Mesendoderm (in vitro differentiated cells): ENCODE measurements around the gene THAP8.

Experiments used
- DNase-seq: peaks from one replicate; pipeline ENCODE4 v3.0.0; 2013
- H2AK5ac ChIP-seq: 2 replicates; pipeline ENCODE4 v1.6.1; 2013; ENCODE audit warnings: low read length, inconsistent platforms
- H2BK120ac ChIP-seq: 2 replicates; pipeline ENCODE4 v1.6.1; 2013; ENCODE audit warnings: low read depth, mild to moderate bottlenecking, low read length, moderate library complexity, mixed read lengths
- H2BK15ac ChIP-seq: replicated peaks from 2 replicates; pipeline ENCODE4 v1.6.1; 2013; ENCODE audit warnings: low read depth, mild to moderate bottlenecking, moderate library complexity
- H2BK5ac ChIP-seq: 2 replicates; pipeline ENCODE4 v1.6.1; 2013; ENCODE audit warnings: low read length, inconsistent platforms
- H3K18ac ChIP-seq: 2 replicates; pipeline ENCODE4 v1.6.1; 2013; ENCODE audit warnings: mild to moderate bottlenecking, low read length, mixed read lengths
- H3K23ac ChIP-seq: one replicate; pipeline ENCODE4 v1.6.1; 2013; ENCODE audit warnings: low read length
- H3K27ac ChIP-seq: 2 replicates; pipeline ENCODE4 v1.5.1; 2013; ENCODE audit warnings: low read depth, mild to moderate bottlenecking, inconsistent platforms, low read length, moderate library complexity
- H3K27me3 ChIP-seq: 2 replicates; pipeline ENCODE4 v1.6.1; 2013; ENCODE audit warnings: low read length, control low read depth, mild to moderate bottlenecking, inconsistent platforms; ENCODE audit not compliant: insufficient read depth, poor library complexity
- H3K36me3 ChIP-seq: 2 replicates; pipeline ENCODE4 v1.6.1; 2013; ENCODE audit warnings: low read length, inconsistent platforms; ENCODE audit not compliant: control insufficient read depth, insufficient read depth
- H3K4ac ChIP-seq: one replicate; pipeline ENCODE4 v1.6.1; 2013; ENCODE audit warnings: low read depth, mild to moderate bottlenecking, low read length, moderate library complexity
- H3K4me1 ChIP-seq: 2 replicates; pipeline ENCODE4 v1.6.1; 2013; ENCODE audit warnings: low read depth, low read length, inconsistent platforms; ENCODE audit not compliant: control insufficient read depth
- H3K4me2 ChIP-seq: 2 replicates; pipeline ENCODE4 v1.6.1; 2013; ENCODE audit warnings: low read length
- H3K4me3 ChIP-seq: 2 replicates; pipeline ENCODE4 v1.5.1; 2013; ENCODE audit warnings: mild to moderate bottlenecking, low read length
- H3K56ac ChIP-seq: one replicate; pipeline ENCODE4 v1.6.1; 2013; ENCODE audit warnings: low read length
- H3K79me1 ChIP-seq: 2 replicates; pipeline ENCODE4 v1.6.1; 2013; ENCODE audit warnings: low read length, inconsistent platforms
- H3K79me2 ChIP-seq: 2 replicates; pipeline ENCODE4 v1.6.1; 2013; ENCODE audit warnings: mild to moderate bottlenecking, low read length; ENCODE audit not compliant: control insufficient read depth, insufficient read depth
- H3K9ac ChIP-seq: 2 replicates; pipeline ENCODE4 v1.6.1; 2013; ENCODE audit warnings: low read length, inconsistent platforms
- H4K5ac ChIP-seq: one replicate; pipeline ENCODE4 v1.6.1; 2013; ENCODE audit warnings: low read length
- H4K8ac ChIP-seq: one replicate; pipeline ENCODE4 v1.6.1; 2013; ENCODE audit warnings: low read depth, mild to moderate bottlenecking, control low read depth, low read length, moderate library complexity
- WGBS: extraction: QIAGEN DNeasy Blood & Tissue Kit; methylation state at CpG from one replicate; pipeline ENCODE4 v1.1.7; 2013; ENCODE audit warnings: low lambda C conversion rate, missing lambda C conversion rate; ENCODE audit not compliant: insufficient coverage; ENCODE audit errors: extremely low coverage; 5-methylcytosine and 5-hydroxymethylcytosine counted together

The THAP8 gene

GRCh38 chr19:36006955-36007354 lies 47.1 kb downstream of the THAP8 start:
- Histone ChIP-seq H2BK15ac (no peak overlapping the region), H3K4me2 (no peak overlapping the region), H2AK5ac (no peak overlapping the region), H3K27me3 (no peaks in the 10 kb centered on the region), H4K8ac (no peak overlapping the region), H3K9ac (no peak overlapping the region), H3K79me1 (peaks cover 3% of the 10 kb centered on the region), H3K4ac (no peak overlapping the region), H3K27ac (no peak overlapping the region), H4K5ac (no peak overlapping the region), H2BK120ac (no peak overlapping the region), H3K4me3 (no peak overlapping the region), H3K56ac (no peak overlapping the region), H3K36me3 (no peaks in the 10 kb centered on the region), H3K18ac (no peak overlapping the region), H3K23ac (no peak overlapping the region), H3K4me1 (no peaks in the 10 kb centered on the region), H2BK5ac (no peak overlapping the region), H3K79me2 (peaks cover 3% of the 10 kb centered on the region)
- no peak for DNase-seq
- no CpG with 5 or more reads among the region's 5 CpGs for WGBS

DNA sequence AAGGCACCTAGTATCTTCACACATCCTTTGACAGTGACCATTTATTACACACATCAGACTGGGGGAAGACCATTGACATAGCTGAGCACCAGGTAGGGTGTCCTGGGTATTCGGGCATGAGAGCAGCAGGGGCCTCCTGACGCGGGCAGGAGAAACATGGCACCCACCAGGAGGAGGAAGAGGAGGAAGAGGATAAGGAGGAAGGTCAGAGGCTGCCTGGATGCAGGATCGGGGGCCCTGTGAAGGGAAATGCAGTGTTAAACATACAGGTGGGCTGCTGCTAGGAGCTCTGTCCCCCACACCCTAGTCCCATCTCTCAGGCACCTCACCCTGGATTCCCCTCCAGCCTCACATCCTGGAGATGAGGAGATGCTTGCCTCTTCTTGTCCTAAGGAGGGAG lies 50.8 kb downstream of the THAP8 start:
- Histone ChIP-seq H3K23ac (no peak overlapping the region), H3K79me1 (peaks cover 6% of the 10 kb centered on the region), H3K4me2 (no peak overlapping the region), H3K9ac (no peak overlapping the region), H3K36me3 (peaks cover 6% of the 10 kb centered on the region), H2BK120ac (no peak overlapping the region), H3K27me3 (no peaks in the 10 kb centered on the region), H3K79me2 (peaks cover 3% of the 10 kb centered on the region), H3K4ac (no peak overlapping the region), H2AK5ac (no peak overlapping the region), H3K18ac (no peak overlapping the region), H2BK15ac (no peak overlapping the region), H3K4me3 (no peak overlapping the region), H4K8ac (no peak overlapping the region), H4K5ac (no peak overlapping the region), H3K27ac (no peak overlapping the region), H2BK5ac (no peak overlapping the region), H3K56ac (no peak overlapping the region), H3K4me1 (no peaks in the 10 kb centered on the region)
- no CpG with 5 or more reads among the region's 4 CpGs for WGBS
- DNase-seq: no peak

- Histone ChIP-seq H2BK15ac (no peak overlapping the region), H3K4me3 (no peak overlapping the region), H3K27me3 (no peaks in the 10 kb centered on the region), H3K36me3 (peaks cover 6% of the 10 kb centered on the region), H4K5ac (no peak overlapping the region), H3K79me1 (peaks cover 5% of the 10 kb centered on the region), H2BK120ac (no peak overlapping the region), H3K4me2 (no peak overlapping the region), H2BK5ac (no peak overlapping the region), H3K4ac (no peak overlapping the region), H4K8ac (no peak overlapping the region), H3K27ac (no peak overlapping the region), H3K79me2 (no peaks in the 10 kb centered on the region), H2AK5ac (no peak overlapping the region), H3K23ac (no peak overlapping the region), H3K4me1 (no peaks in the 10 kb centered on the region), H3K9ac (no peak overlapping the region), H3K56ac (no peak overlapping the region), H3K18ac (no peak overlapping the region)
- whole genome bisulfite sequencing: no CpG with 5 or more reads among the region's 3 CpGs
- no peak for DNase-seq
Observed at GRCh38 chr19:36001605-36002004, 52.5 kb downstream of the THAP8 start.

GRCh38 chr19:35996777-35997176 lies 57.3 kb downstream of the THAP8 start:
- Histone ChIP-seq H3K36me3 (peaks cover 6% of the 10 kb centered on the region), H3K4me3 (no peak overlapping the region), H3K4me1 (peaks cover 2% of the 10 kb centered on the region), H2BK5ac (no peak overlapping the region), H2AK5ac (no peak overlapping the region), H3K18ac (no peak overlapping the region), H3K79me2 (peaks cover 6% of the 10 kb centered on the region), H3K56ac (no peak overlapping the region), H3K4ac (no peak overlapping the region), H3K9ac (no peak overlapping the region), H4K8ac (no peak overlapping the region), H2BK15ac (no peak overlapping the region), H3K4me2 (no peak overlapping the region), H4K5ac (no peak overlapping the region), H3K27me3 (no peaks in the 10 kb centered on the region), H2BK120ac (no peak overlapping the region), H3K79me1 (peaks cover 12% of the 10 kb centered on the region), H3K27ac (no peak overlapping the region), H3K23ac (no peak overlapping the region)
- WGBS: no CpG with 5 or more reads among the region's 8 CpGs
- no peak for DNase-seq

GRCh38 chr19:35995048-35995993 lies 58.8 kb downstream of the THAP8 start, which contains the start of gene SDHAF1:
TSS of gene SDHAF1 (plus strand) at chr19:35995188. CDS start at chr19:35995275, 87 bp downstream.
- no peak within 1 kb of the TSS for H2AK5ac ChIP-seq
- H3K27ac ChIP-seq: no peak within 1 kb of the TSS

More at GRCh38 chr19:35995048-35995993, 58.8 kb downstream of the THAP8 start, which contains the start of gene SDHAF1:
- Histone ChIP-seq H3K4me1 (peaks cover 2% of the 10 kb centered on the region), H3K36me3 (no peaks in the 10 kb centered on the region), H2BK5ac (no peak within 1 kb of the TSS), H4K5ac (peak within 1 kb of the TSS; percentile 2), H3K18ac (no peak within 1 kb of the TSS), H3K23ac (no peak within 1 kb of the TSS), H3K79me2 (peaks cover 6% of the 10 kb centered on the region), H3K9ac (peak within 1 kb of the TSS; percentile 86), H3K4me3 (peak within 1 kb of the TSS; percentile 88), H2BK120ac (no peak within 1 kb of the TSS), H3K4ac (no peak within 1 kb of the TSS), H3K27me3 (no peaks in the 10 kb centered on the region), H3K56ac (peak within 1 kb of the TSS; percentile 94), H3K4me2 (peak within 1 kb of the TSS; percentile 85), H2BK15ac (no peak within 1 kb of the TSS), H4K8ac (no peak within 1 kb of the TSS), H3K79me1 (peaks cover 9% of the 10 kb centered on the region)
- DNase-seq: peak; percentile 95
- no CpG with 5 or more reads among the region's 97 CpGs for WGBS
